HS-5 (cell line): Measurements from ENCODE around the gene KIAA1671.

Experiments used
- DNase-seq: peaks from one replicate; pipeline ENCODE4 v3.0.0-alpha.2; 2012; ENCODE audit warnings: low read depth

Gene KIAA1671

GRCh38 chr22:25146307-25146706 is 193.8 kb downstream of the KIAA1671 start:
- no peak for DNase-seq

- DNase-seq = no peak
Observed at GRCh38 chr22:25146906-25147641, 194.6 kb downstream of the KIAA1671 start.

- DNase-seq = no peak
Observed at GRCh38 chr22:25147642-25147928, 195.1 kb downstream of the KIAA1671 start.

- no peak for DNase-seq
Observed at GRCh38 chr22:25148149-25148691, 195.7 kb downstream of the KIAA1671 start.

- no peak for DNase-seq
Observed at GRCh38 chr22:25149014-25149413, 196.5 kb downstream of the KIAA1671 start.

- DNase-seq = no peak
Observed at GRCh38 chr22:25153961-25154666, 201.6 kb downstream of the KIAA1671 start.

- no peak for DNase-seq
Observed at GRCh38 chr22:25154667-25154999, 202.1 kb downstream of the KIAA1671 start.

- no peak for DNase-seq
Observed at GRCh38 chr22:25156736-25157135, 204.2 kb downstream of the KIAA1671 start.

GRCh38 chr22:25159028-25159427 is 206.5 kb downstream of the KIAA1671 start:
- DNase-seq = no peak

- DNase-seq = no peak
Observed at GRCh38 chr22:25160120-25160996, 207.8 kb downstream of the KIAA1671 start.

GRCh38 chr22:25161017-25161915 is 208.8 kb downstream of the KIAA1671 start:
- no peak for DNase-seq

- DNase-seq = no peak
Observed at GRCh38 chr22:25161916-25162530, 209.5 kb downstream of the KIAA1671 start.

- no peak for DNase-seq
Observed at GRCh38 chr22:25162561-25162960, 210.0 kb downstream of the KIAA1671 start.

GRCh38 chr22:25165785-25166184 is 213.3 kb downstream of the KIAA1671 start:
- DNase-seq = no peak

- no peak for DNase-seq
Observed at GRCh38 chr22:25166266-25167040, 213.9 kb downstream of the KIAA1671 start.

GRCh38 chr22:25167082-25167481 is 214.6 kb downstream of the KIAA1671 start:
- no peak for DNase-seq

GRCh38 chr22:25167834-25168601 is 215.5 kb downstream of the KIAA1671 start:
- no peak for DNase-seq

GRCh38 chr22:25169278-25170031 is 216.9 kb downstream of the KIAA1671 start:
- no peak for DNase-seq
